Liver (tissue), 9 donors: ENCODE data around the gene ZKSCAN5. TPM values are rescaled to one million over a fixed set of nuclear protein-coding genes. Genes with fewer than 3 reads are reported as not detected.

Experiments
- DNase-seq: peaks from one replicate; pipeline ENCODE4 v3.0.0-alpha.2; 2017; ENCODE audit warnings: low spot score
- H3K27ac ChIP-seq, 2 donors: one replicate each; pipeline ENCODE4 v1.7.0; 2013; ENCODE audit warnings: inconsistent platforms in 2 of 2, low read length in 2 of 2, control low read depth in 1 of 2, low read depth in 1 of 2, mild to moderate bottlenecking in 1 of 2
- H3K27me3 ChIP-seq, 4 donors: one replicate each; pipeline versions ENCODE4 v1.6.1 to v1.7.0; 2013; ENCODE audit warnings: low read length in 3 of 4, inconsistent platforms in 1 of 4, mild to moderate bottlenecking in 1 of 4, moderate library complexity in 1 of 4; ENCODE audit not compliant: control insufficient read depth in 4 of 4, insufficient read depth in 4 of 4
- H3K36me3 ChIP-seq, 4 donors: one replicate each; pipeline versions ENCODE4 v1.6.1 to v1.7.0; 2013; ENCODE audit warnings: low read length in 3 of 4, mild to moderate bottlenecking in 3 of 4, low read depth in 1 of 4, moderate library complexity in 1 of 4; ENCODE audit not compliant: control insufficient read depth in 4 of 4, insufficient read depth in 3 of 4
- H3K4me1 ChIP-seq, 4 donors: one replicate each; pipeline versions ENCODE4 v1.6.1 to v1.7.0; 2013; ENCODE audit warnings: low read length in 3 of 4, mild to moderate bottlenecking in 3 of 4, moderate library complexity in 1 of 4; ENCODE audit not compliant: control insufficient read depth in 4 of 4, insufficient read depth in 4 of 4
- H3K4me3 ChIP-seq, 3 donors: one replicate each; pipeline versions ENCODE4 v1.6.1 to v1.7.0; 2013; ENCODE audit warnings: low read length in 3 of 3, control low read depth in 1 of 3, low read depth in 1 of 3, mild to moderate bottlenecking in 1 of 3
- H3K9ac ChIP-seq, 2 donors: one replicate each; pipeline ENCODE4 v1.7.0; 2013; ENCODE audit warnings: low read length in 2 of 2, mild to moderate bottlenecking in 2 of 2, moderate library complexity in 2 of 2, control low read depth in 1 of 2, low read depth in 1 of 2
- H3K9me3 ChIP-seq, 4 donors: one replicate each; pipeline versions ENCODE4 v1.6.1 to v1.7.0; 2013; ENCODE audit warnings: low read length in 3 of 4; ENCODE audit not compliant: control insufficient read depth in 4 of 4
- ATF3 ChIP-seq: IDR thresholded peaks from 2 replicates; pipeline ENCODE4 v1.6.1; 2016; ENCODE audit warnings: antibody characterized with exemption
- EGR1 ChIP-seq, 2 donors: IDR thresholded peaks; 2 replicates each; pipeline ENCODE4 v1.6.1; 2016 to 2018; ENCODE audit warnings: antibody characterized with exemption in 2 of 2, low read depth in 2 of 2
- FOXA1 ChIP-seq: IDR thresholded peaks from 2 replicates; pipeline ENCODE4 v1.6.1; 2016; ENCODE audit warnings: antibody characterized with exemption
- FOXA2 ChIP-seq: IDR thresholded peaks from 2 replicates; pipeline ENCODE4 v1.6.1; 2016; ENCODE audit warnings: antibody characterized with exemption
- GABPA ChIP-seq, 2 donors: IDR thresholded peaks in 1 of 2; conservative IDR thresholded peaks in 1 of 2; 2 replicates each; pipeline ENCODE4 v1.6.1; 2016; ENCODE audit warnings: antibody characterized with exemption in 2 of 2, mild to moderate bottlenecking in 1 of 2, moderate library complexity in 1 of 2
- HNF4A ChIP-seq, 2 donors: conservative IDR thresholded peaks; 2 replicates each; pipeline ENCODE4 v1.6.1; 2016; ENCODE audit warnings: antibody characterized with exemption in 2 of 2, mild to moderate bottlenecking in 2 of 2
- HNF4G ChIP-seq: IDR thresholded peaks from 2 replicates; pipeline ENCODE4 v1.6.1; 2016; ENCODE audit warnings: antibody characterized with exemption
- JUND ChIP-seq, 2 donors: IDR thresholded peaks; 2 replicates each; pipeline ENCODE4 v1.6.1; 2016; ENCODE audit warnings: antibody characterized with exemption in 2 of 2
- NR2F2 ChIP-seq: IDR thresholded peaks from 2 replicates; pipeline ENCODE4 v1.6.1; 2016; ENCODE audit warnings: antibody characterized with exemption
- RAD21 ChIP-seq, 2 donors: IDR thresholded peaks; 2 replicates each; pipeline ENCODE4 v1.6.1; 2016; ENCODE audit warnings: antibody characterized with exemption in 2 of 2, mild to moderate bottlenecking in 2 of 2
- RXRA ChIP-seq, 2 donors: IDR thresholded peaks; 2 replicates each; pipeline ENCODE4 v1.6.1; 2017 to 2018; ENCODE audit warnings: antibody characterized with exemption in 2 of 2, mild to moderate bottlenecking in 1 of 2
- SP1 ChIP-seq: IDR thresholded peaks from 2 replicates; pipeline ENCODE4 v1.6.1; 2018; ENCODE audit warnings: antibody characterized with exemption, mild to moderate bottlenecking
- TAF1 ChIP-seq: conservative IDR thresholded peaks from 2 replicates; pipeline ENCODE4 v1.6.1; 2016; ENCODE audit warnings: antibody characterized with exemption, mild to moderate bottlenecking
- YY1 ChIP-seq: IDR thresholded peaks from 2 replicates; pipeline ENCODE4 v1.6.1; 2016; ENCODE audit warnings: antibody characterized with exemption, mild to moderate bottlenecking
- ZBTB33 ChIP-seq: IDR thresholded peaks from 2 replicates; pipeline ENCODE4 v1.6.1; 2016; ENCODE audit warnings: antibody characterized with exemption
- WGBS: extraction: QIAGEN DNeasy Blood & Tissue Kit; methylation state at CpG from one replicate; pipeline ENCODE4 v1.1.7; 2013; 5-methylcytosine and 5-hydroxymethylcytosine counted together
- polyA plus RNA-seq, 2 donors: library from polyadenylated mRNA; stranded (reverse) in 1 of 2; unstranded in 1 of 2; fragments of 200-250 nt in 1 of 2; fragments of >200 nt in 1 of 2; fragmentation: Nextera tagmentation in 1 of 2; extraction: Ambion mirVana in 1 of 2; gene quantifications; one replicate each; pipeline versions ENCODE4 v1.2.1 to v1.2.3, GENCODE V29; 2013 to 2015
- total RNA-seq, 2 donors: library from RNA; depleted of rRNA; stranded (reverse); fragments of >200 nt; gene quantifications; one replicate each; pipeline ENCODE4 v1.2.3, GENCODE V29; 2014
- TF ChIP-seq, protein P1 (sequence below): IDR thresholded peaks from 2 replicates; pipeline ENCODE4 v1.6.1; 2016; ENCODE audit warnings: antibody characterized with exemption
- TF ChIP-seq, protein P2 (sequence below): fragments of 150-350 bp; IDR thresholded peaks from 2 replicates; pipeline ENCODE4 v1.5.1; 2017; ENCODE audit warnings: improper control_type of control experiment, low read depth, low read length; ENCODE audit not compliant: missing input control
- TF ChIP-seq, protein P3 (sequence below): IDR thresholded peaks from 2 replicates; pipeline ENCODE4 v1.6.1; 2016; ENCODE audit warnings: antibody characterized with exemption, mild to moderate bottlenecking
- donor health status: healthy.
- donor health status: healthy.
- donor health status: healthy.
- donor health status: healthy.
- donor health status: healthy.

ZKSCAN5 gene
- 1 to 10 TPM; 4.7 to 5.4 TPM for total RNA-seq
- polyA plus RNA-seq, result 1 to 10 TPM; 1.7 to 2.2 TPM

GRCh38 chr7:99504603-99505323 lies at the start of gene ZKSCAN5:
Gene ZKSCAN5, plus strand, starts transcription at chr7:99504662. Its CDS starts 1,383 bp downstream, at chr7:99506045.
- no peaks in the 10 kb centered on the region for H3K27me3 ChIP-seq
- TF ChIP-seq GABPA (IDR thresholded peaks at IDR 0.05 in 1 of 2, conservative IDR thresholded peaks at IDR 0.05 in 1 of 2) (peak; percentile 81 to 95), FOXA1 (no peak), YY1 (peak; percentile 73), RXRA (IDR thresholded peaks at IDR 0.05) (peak; percentile 57 to 84), HNF4A (conservative IDR thresholded peaks at IDR 0.05) (peak; percentile 60 to 73), JUND (IDR thresholded peaks at IDR 0.05) (no peak), HNF4G (peak; percentile 26), ZBTB33 (peak; percentile 74), ATF3 (no peak), NR2F2 (peak; percentile 78), SP1 (peak; percentile 61), EGR1 (IDR thresholded peaks at IDR 0.05; ENCODE audit: low read depth in 2 of 2) (peak; percentile 75 to 88), FOXA2 (no peak), RAD21 (IDR thresholded peaks at IDR 0.05) (peak in 1 of 2 donors; percentile 28), TAF1 (peak; percentile 27)
- TF ChIP-seq, protein P1, sequence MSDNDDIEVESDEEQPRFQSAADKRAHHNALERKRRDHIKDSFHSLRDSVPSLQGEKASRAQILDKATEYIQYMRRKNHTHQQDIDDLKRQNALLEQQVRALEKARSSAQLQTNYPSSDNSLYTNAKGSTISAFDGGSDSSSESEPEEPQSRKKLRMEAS, result peak; percentile 57
- TF ChIP-seq, protein P2, sequence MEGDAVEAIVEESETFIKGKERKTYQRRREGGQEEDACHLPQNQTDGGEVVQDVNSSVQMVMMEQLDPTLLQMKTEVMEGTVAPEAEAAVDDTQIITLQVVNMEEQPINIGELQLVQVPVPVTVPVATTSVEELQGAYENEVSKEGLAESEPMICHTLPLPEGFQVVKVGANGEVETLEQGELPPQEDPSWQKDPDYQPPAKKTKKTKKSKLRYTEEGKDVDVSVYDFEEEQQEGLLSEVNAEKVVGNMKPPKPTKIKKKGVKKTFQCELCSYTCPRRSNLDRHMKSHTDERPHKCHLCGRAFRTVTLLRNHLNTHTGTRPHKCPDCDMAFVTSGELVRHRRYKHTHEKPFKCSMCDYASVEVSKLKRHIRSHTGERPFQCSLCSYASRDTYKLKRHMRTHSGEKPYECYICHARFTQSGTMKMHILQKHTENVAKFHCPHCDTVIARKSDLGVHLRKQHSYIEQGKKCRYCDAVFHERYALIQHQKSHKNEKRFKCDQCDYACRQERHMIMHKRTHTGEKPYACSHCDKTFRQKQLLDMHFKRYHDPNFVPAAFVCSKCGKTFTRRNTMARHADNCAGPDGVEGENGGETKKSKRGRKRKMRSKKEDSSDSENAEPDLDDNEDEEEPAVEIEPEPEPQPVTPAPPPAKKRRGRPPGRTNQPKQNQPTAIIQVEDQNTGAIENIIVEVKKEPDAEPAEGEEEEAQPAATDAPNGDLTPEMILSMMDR, result no peak
- TF ChIP-seq, protein P3, sequence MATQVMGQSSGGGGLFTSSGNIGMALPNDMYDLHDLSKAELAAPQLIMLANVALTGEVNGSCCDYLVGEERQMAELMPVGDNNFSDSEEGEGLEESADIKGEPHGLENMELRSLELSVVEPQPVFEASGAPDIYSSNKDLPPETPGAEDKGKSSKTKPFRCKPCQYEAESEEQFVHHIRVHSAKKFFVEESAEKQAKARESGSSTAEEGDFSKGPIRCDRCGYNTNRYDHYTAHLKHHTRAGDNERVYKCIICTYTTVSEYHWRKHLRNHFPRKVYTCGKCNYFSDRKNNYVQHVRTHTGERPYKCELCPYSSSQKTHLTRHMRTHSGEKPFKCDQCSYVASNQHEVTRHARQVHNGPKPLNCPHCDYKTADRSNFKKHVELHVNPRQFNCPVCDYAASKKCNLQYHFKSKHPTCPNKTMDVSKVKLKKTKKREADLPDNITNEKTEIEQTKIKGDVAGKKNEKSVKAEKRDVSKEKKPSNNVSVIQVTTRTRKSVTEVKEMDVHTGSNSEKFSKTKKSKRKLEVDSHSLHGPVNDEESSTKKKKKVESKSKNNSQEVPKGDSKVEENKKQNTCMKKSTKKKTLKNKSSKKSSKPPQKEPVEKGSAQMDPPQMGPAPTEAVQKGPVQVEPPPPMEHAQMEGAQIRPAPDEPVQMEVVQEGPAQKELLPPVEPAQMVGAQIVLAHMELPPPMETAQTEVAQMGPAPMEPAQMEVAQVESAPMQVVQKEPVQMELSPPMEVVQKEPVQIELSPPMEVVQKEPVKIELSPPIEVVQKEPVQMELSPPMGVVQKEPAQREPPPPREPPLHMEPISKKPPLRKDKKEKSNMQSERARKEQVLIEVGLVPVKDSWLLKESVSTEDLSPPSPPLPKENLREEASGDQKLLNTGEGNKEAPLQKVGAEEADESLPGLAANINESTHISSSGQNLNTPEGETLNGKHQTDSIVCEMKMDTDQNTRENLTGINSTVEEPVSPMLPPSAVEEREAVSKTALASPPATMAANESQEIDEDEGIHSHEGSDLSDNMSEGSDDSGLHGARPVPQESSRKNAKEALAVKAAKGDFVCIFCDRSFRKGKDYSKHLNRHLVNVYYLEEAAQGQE, result no peak
- H3K4me3 ChIP-seq, result peak within 1 kb of the TSS; percentile 80 to 98 (median 88)
- H3K9me3 ChIP-seq, result no peaks in the 10 kb centered on the region
- H3K27ac ChIP-seq, result peak within 1 kb of the TSS; percentile 94 to 98
- DNase-seq, result peak; percentile 99
- under 1% methylated on average over 53 of the region's 53 CpGs for WGBS
- H3K36me3 ChIP-seq, result peaks cover 0 to 2% (median 0%) of the 10 kb centered on the region in 4 donors
- peaks cover 5 to 27% (median 24%) of the 10 kb centered on the region in 4 donors for H3K4me1 ChIP-seq
- H3K9ac ChIP-seq, result peak within 1 kb of the TSS; percentile 61 to 91
